Dendritic cell treated with granulocyte-macrophage colony-stimulating factor and Interleukin-4, amounts not matched to agents 40 ng/mL and 50 ng/mL, for 4 days (primary cell): ENCODE data around the gene PER1.

Experiments
- H3K27ac Mint-ChIP-seq: one replicate; pipeline ENCODE4 v1.8.0; 2022; ENCODE audit warnings: mild to moderate bottlenecking, mixed read lengths
- H3K27me3 Mint-ChIP-seq: one replicate; pipeline ENCODE4 v1.8.0; 2022; ENCODE audit warnings: mild to moderate bottlenecking, mixed read lengths
- H3K36me3 Mint-ChIP-seq: one replicate; pipeline ENCODE4 v1.8.0; 2022; ENCODE audit warnings: low read depth, mixed read lengths
- H3K4me1 Mint-ChIP-seq: one replicate; pipeline ENCODE4 v1.8.0; 2022; ENCODE audit warnings: low read depth, mixed read lengths
- H3K4me3 Mint-ChIP-seq: one replicate; pipeline ENCODE4 v1.8.0; 2022; ENCODE audit warnings: mild to moderate bottlenecking, moderate library complexity, mixed read lengths
- H3K9me3 Mint-ChIP-seq: one replicate; pipeline ENCODE4 v1.8.0; 2022; ENCODE audit warnings: mixed read lengths
- intact Hi-C: fragments of 100-400 bp; cut with micrococcal nuclease; formaldehyde crosslinking; loops from one replicate; pipeline ENCODE4 v1.15.0; 2022

Gene PER1

GRCh38 chr17:8161289-8162232 is 9.4 kb upstream of the PER1 start:
- H3K9me3 Mint-ChIP-seq: no peaks in the 10 kb centered on the region
- H3K27me3 Mint-ChIP-seq: no peaks in the 10 kb centered on the region
- peaks cover 66% of the 10 kb centered on the region for H3K4me1 Mint-ChIP-seq
- H3K27ac Mint-ChIP-seq: no peak overlapping the region
- H3K4me3 Mint-ChIP-seq: peak overlapping the region; percentile 82
- intact Hi-C loops: no loop called here
- H3K36me3 Mint-ChIP-seq: peaks cover 44% of the 10 kb centered on the region

- no peaks in the 10 kb centered on the region for H3K9me3 Mint-ChIP-seq
- H3K27ac Mint-ChIP-seq: no peak overlapping the region
- peaks cover 43% of the 10 kb centered on the region for H3K36me3 Mint-ChIP-seq
- H3K27me3 Mint-ChIP-seq: no peaks in the 10 kb centered on the region
- H3K4me3 Mint-ChIP-seq: no peak overlapping the region
- peaks cover 66% of the 10 kb centered on the region for H3K4me1 Mint-ChIP-seq
- intact Hi-C loops: no loop called here
Observed at GRCh38 chr17:8160741-8161221, 8.6 kb upstream of the PER1 start.

GRCh38 chr17:8160224-8160577 is 8.0 kb upstream of the PER1 start:
- Mint-ChIP-seq H3K4me1 (peaks cover 65% of the 10 kb centered on the region), H3K36me3 (peaks cover 43% of the 10 kb centered on the region), H3K27ac (no peak overlapping the region), H3K27me3 (no peaks in the 10 kb centered on the region), H3K9me3 (no peaks in the 10 kb centered on the region), H3K4me3 (peak overlapping the region; percentile 35)
- intact Hi-C loops: no loop called here

- Mint-ChIP-seq H3K36me3 (peaks cover 43% of the 10 kb centered on the region), H3K4me1 (peaks cover 59% of the 10 kb centered on the region), H3K9me3 (no peaks in the 10 kb centered on the region), H3K27ac (no peak overlapping the region), H3K27me3 (no peaks in the 10 kb centered on the region), H3K4me3 (no peak overlapping the region)
- intact Hi-C loops: loop anchor here (5.0 to 10.0 kb wide), 2 partner anchors 37 to 315 kb away; partner anchors contain the start of gene HES7
Observed at GRCh38 chr17:8159459-8160223, 7.4 kb upstream of the PER1 start.

- no peaks in the 10 kb centered on the region for H3K9me3 Mint-ChIP-seq
- intact Hi-C loops: loop anchor here (5.0 to 10.0 kb wide), 2 partner anchors 37 to 314 kb away; partner anchors contain the start of gene HES7
- H3K36me3 Mint-ChIP-seq: peaks cover 43% of the 10 kb centered on the region
- peaks cover 53% of the 10 kb centered on the region for H3K4me1 Mint-ChIP-seq
- H3K27me3 Mint-ChIP-seq: no peaks in the 10 kb centered on the region
- H3K4me3 Mint-ChIP-seq: no peak overlapping the region
- H3K27ac Mint-ChIP-seq: no peak overlapping the region
Observed at GRCh38 chr17:8159032-8159400, 6.8 kb upstream of the PER1 start.

GRCh38 chr17:8158267-8159031 is 6.2 kb upstream of the PER1 start:
- peak overlapping the region; percentile 58 for H3K4me3 Mint-ChIP-seq
- H3K36me3 Mint-ChIP-seq: peaks cover 43% of the 10 kb centered on the region
- H3K27ac Mint-ChIP-seq: no peak overlapping the region
- H3K9me3 Mint-ChIP-seq: no peaks in the 10 kb centered on the region
- intact Hi-C loops: loop anchor here (1.0 to 10.0 kb wide), 3 partner anchors 20 to 314 kb away; partner anchors contain the start of gene HES7
- H3K27me3 Mint-ChIP-seq: no peaks in the 10 kb centered on the region
- H3K4me1 Mint-ChIP-seq: peaks cover 47% of the 10 kb centered on the region

- H3K27me3 Mint-ChIP-seq: no peaks in the 10 kb centered on the region
- H3K4me1 Mint-ChIP-seq: peaks cover 32% of the 10 kb centered on the region
- intact Hi-C loops: loop anchor here (5.0 to 10.0 kb wide), 2 partner anchors 34 to 312 kb away; partner anchors contain the start of gene HES7
- H3K27ac Mint-ChIP-seq: no peak overlapping the region
- no peak overlapping the region for H3K4me3 Mint-ChIP-seq
- H3K36me3 Mint-ChIP-seq: peaks cover 40% of the 10 kb centered on the region
- no peaks in the 10 kb centered on the region for H3K9me3 Mint-ChIP-seq
Observed at GRCh38 chr17:8156246-8156992, 4.2 kb upstream of the PER1 start.

- intact Hi-C loops: loop anchor here (5.0 to 10.0 kb wide), 2 partner anchors 34 to 311 kb away; partner anchors contain the start of gene HES7
- Mint-ChIP-seq H3K9me3 (no peaks in the 10 kb centered on the region), H3K4me1 (peaks cover 27% of the 10 kb centered on the region), H3K4me3 (no peak overlapping the region), H3K36me3 (peaks cover 36% of the 10 kb centered on the region), H3K27me3 (no peaks in the 10 kb centered on the region), H3K27ac (no peak overlapping the region)
Observed at GRCh38 chr17:8155996-8156245, 3.7 kb upstream of the PER1 start.

- H3K9me3 Mint-ChIP-seq: no peaks in the 10 kb centered on the region
- peaks cover 32% of the 10 kb centered on the region for H3K36me3 Mint-ChIP-seq
- no peak overlapping the region for H3K4me3 Mint-ChIP-seq
- no peaks in the 10 kb centered on the region for H3K27me3 Mint-ChIP-seq
- intact Hi-C loops: loop anchor here (5.0 to 10.0 kb wide), 2 partner anchors 33 to 311 kb away; partner anchors contain the start of gene HES7
- H3K4me1 Mint-ChIP-seq: peaks cover 26% of the 10 kb centered on the region
- H3K27ac Mint-ChIP-seq: no peak overlapping the region
Observed at GRCh38 chr17:8155231-8155995, 3.2 kb upstream of the PER1 start.

GRCh38 chr17:8154608-8155155 is 2.5 kb upstream of the PER1 start:
- peaks cover 26% of the 10 kb centered on the region for H3K4me1 Mint-ChIP-seq
- no peak overlapping the region for H3K27ac Mint-ChIP-seq
- intact Hi-C loops: loop anchor here (5.0 to 10.0 kb wide), 2 partner anchors 32 to 310 kb away; partner anchors contain the start of gene HES7

GRCh38 chr17:8153957-8154607 is 1.9 kb upstream of the PER1 start:
- Mint-ChIP-seq H3K4me1 (peaks cover 21% of the 10 kb centered on the region), H3K9me3 (no peaks in the 10 kb centered on the region), H3K4me3 (peak overlapping the region; percentile 70), H3K36me3 (peaks cover 32% of the 10 kb centered on the region), H3K27ac (no peak overlapping the region), H3K27me3 (no peaks in the 10 kb centered on the region)
- intact Hi-C loops: loop anchor here (10.0 kb wide), 1 partner anchor 309 kb away; no protein-coding TSS in a partner anchor

More at GRCh38 chr17:8154608-8155155, 2.5 kb upstream of the PER1 start:
- Mint-ChIP-seq H3K4me3 (peak overlapping the region; percentile 70), H3K36me3 (peaks cover 32% of the 10 kb centered on the region), H3K27me3 (no peaks in the 10 kb centered on the region), H3K9me3 (no peaks in the 10 kb centered on the region)

- Mint-ChIP-seq H3K9me3 (no peaks in the 10 kb centered on the region), H3K27ac (no peak overlapping the region), H3K27me3 (no peaks in the 10 kb centered on the region), H3K4me1 (peaks cover 18% of the 10 kb centered on the region), H3K4me3 (peak overlapping the region; percentile 70), H3K36me3 (peaks cover 36% of the 10 kb centered on the region)
- intact Hi-C loops: loop anchor here (10.0 kb wide), 1 partner anchor 309 kb away; no protein-coding TSS in a partner anchor
Observed at GRCh38 chr17:8153525-8153956, 1.3 kb upstream of the PER1 start.
